Bone marrow (tissue), 2 donors: ENCODE measurements around the gene KRT86.
"Not testable (repeated sequence)": the region's sequence is repeated elsewhere in the genome, so short reads cannot be mapped to it uniquely, and the experiment has no call there.

Experiments
- DNase-seq, 2 donors: peaks; one replicate each; lab custom pipeline; 2025; lab: John Stamatoyannopoulos, UW

KRT86 gene

DNA sequence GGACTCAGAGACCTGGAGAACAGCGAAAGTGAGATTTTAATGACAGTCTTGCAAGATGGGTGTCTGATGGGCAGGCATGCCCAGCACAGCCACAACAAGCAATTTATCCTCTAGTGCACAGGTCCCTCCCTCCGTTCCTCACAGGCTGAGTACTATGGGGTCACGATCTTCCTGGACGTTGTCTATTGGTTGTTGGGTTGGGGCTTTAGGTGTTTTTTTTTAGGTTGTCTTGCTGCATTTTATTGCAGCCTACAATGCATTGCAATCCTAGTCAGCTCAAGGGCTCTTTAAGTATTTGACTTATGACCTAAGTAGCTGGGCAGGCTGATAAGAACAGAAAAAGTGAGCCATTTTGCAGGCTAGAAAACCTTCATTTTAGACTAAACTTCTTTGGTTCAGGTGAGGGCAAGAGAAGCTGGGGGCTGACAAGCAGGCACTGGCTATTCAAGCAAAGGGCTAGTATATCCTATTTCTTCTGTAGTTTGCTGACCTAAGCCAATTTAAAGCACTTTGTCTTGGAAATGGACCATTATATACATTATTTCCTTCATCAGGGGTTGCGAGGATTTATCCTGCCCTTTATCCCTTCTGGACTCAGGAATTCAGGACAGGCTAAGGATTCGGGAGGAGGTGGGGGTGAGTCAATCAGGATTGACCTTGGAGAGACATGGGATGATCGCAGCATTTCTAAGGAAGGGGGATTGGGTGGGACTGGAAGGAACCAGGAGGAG, 35.4 kb upstream of the KRT86 start:
- no peak for DNase-seq

DNA sequence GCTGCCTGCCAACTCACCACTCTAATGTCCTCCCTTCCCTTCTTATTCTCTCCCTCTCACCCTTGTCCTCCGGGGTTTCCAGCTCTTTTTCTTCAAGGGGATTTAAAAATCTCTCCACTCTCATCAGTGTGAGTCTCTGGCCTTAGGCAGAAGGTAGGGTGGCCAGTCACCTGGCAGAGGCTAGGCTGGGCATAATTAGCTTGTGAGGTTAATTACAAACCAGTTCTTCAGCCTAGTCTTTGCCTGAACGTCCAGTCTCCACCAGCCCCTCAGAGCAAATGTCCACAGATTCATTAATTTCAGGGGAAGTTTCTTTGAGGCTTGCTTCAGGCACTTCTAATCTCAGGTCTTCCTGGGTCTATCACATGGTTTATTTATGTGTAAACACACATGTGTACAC, 34.7 kb upstream of the KRT86 start:
- DNase-seq, result no peak

- not testable (repeated sequence) for DNase-seq
Measured at GRCh38 chr12:52240247-52240646, 34.2 kb upstream of the KRT86 start.

- DNase-seq, result no peak
Measured at GRCh38 chr12:52241205-52241842, 33.1 kb upstream of the KRT86 start.

DNA sequence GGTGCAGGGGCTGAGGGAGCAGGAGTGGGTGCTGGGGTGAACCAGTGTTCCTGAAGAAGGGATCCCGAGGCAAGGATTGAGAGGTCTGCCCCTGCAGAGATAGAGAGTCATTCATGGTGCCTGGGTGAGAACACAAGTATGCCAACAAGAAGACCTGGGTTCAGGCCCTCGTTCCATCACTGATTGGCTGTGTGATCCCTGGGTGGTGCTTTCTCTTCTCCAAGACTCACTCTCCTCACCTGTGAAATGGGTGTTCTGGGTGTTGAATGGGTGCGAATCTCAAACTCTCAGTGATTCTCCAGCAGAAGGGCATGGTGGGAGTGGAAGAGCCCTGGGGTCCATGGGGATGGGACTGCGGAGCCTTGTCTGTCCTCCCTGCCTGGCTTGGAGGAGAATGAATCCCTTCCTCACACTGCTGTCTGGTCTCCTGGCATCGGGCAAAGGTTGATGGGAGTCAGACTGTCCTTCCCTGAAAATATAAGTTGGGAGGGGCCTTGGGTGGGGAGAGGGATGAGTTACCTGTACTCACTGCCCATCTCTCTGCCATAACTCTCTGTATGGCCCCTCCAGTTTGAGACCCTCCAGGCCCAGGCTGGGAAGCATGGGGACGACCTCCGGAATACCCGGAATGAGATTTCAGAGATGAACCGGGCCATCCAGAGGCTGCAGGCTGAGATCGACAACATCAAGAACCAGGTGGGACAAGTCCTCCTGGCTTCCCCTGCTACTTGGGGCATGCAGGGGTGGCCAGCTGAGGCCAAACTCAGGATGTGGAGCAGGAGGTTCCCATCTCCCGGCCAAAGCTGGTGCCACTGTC, 31.8 kb upstream of the KRT86 start:
- no peak for DNase-seq

DNA sequence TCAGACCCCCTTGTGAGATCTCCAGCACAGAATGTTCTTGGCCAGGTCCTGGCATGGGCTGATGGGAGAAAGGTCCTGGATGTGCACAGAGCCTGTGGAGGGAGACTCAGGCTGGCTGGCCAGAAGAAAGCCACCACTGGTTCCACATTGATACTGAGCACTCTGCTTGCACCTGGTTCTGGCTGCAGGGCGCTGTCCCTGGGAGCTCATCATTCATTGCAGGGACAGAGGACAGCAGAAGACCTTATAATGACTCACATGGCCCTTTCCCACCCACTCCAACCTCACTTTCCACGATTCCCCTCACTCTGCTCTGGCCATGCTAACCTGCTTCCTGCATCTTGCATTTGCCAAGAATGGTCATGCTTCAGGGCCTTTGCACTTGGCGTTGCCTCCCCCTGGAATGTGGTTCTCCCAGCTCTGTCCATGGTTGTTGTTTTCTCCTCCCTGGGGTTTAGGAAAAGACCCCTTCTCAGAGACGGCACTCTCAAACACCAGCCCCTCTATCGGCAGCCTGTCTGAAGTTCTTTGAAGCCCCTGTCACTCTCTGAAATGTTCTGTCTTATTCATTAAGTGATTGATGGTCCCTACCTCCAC, 31.1 kb upstream of the KRT86 start:
- DNase-seq, result no peak

GRCh38 chr12:52243856-52244614, 30.4 kb upstream of the KRT86 start:
- DNase-seq, result peak; percentile 72 to 92

DNA sequence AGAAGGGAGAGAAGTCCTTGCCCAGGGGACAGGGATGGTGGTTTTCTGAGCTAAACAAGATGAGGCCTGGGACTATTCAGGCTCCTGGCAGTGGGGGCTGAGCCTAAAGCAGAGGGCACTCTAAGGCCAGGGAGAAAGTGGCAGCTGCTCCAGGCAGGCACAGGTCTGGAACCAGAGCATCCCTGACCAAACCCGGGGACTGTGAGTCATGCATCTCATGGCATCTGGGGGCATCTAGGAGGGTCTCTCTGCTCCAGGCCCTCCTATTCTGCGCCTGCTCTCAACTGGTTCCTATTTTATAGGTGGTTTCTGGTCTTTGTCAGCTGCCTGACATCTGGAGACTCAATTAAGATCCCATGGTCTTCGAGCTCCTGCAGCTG, 29.8 kb upstream of the KRT86 start:
- DNase-seq, result no peak

DNA sequence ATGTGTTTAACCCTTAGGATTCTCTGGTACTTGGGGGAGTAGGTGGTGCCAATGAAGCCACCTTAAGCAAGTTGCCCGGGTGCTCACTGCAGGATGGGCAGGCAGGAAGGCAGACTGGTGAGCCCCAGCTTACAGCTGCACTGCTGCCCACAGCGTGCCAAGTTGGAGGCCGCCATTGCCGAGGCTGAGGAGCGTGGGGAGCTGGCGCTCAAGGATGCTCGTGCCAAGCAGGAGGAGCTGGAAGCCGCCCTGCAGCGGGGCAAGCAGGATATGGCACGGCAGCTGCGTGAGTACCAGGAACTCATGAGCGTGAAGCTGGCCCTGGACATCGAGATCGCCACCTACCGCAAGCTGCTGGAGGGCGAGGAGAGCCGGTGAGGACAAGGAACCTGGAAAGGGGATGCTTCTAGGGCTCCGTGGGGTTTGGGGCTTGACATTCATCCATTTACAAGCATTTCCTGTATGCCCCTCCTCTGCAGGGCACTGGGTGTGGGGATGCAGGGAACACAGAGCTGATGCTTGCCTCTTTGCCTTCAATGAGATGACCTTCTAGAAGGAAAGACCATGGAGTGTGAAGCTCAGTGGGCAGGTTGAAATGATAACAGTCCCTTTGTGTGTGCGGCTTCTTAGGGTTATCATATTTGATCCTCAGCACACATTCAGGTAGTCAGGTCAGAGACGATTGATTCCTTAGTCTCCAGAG, 29.0 kb upstream of the KRT86 start:
- DNase-seq, result no peak

- no peak for DNase-seq
Measured at GRCh38 chr12:52245962-52246569, 28.4 kb upstream of the KRT86 start.

DNA sequence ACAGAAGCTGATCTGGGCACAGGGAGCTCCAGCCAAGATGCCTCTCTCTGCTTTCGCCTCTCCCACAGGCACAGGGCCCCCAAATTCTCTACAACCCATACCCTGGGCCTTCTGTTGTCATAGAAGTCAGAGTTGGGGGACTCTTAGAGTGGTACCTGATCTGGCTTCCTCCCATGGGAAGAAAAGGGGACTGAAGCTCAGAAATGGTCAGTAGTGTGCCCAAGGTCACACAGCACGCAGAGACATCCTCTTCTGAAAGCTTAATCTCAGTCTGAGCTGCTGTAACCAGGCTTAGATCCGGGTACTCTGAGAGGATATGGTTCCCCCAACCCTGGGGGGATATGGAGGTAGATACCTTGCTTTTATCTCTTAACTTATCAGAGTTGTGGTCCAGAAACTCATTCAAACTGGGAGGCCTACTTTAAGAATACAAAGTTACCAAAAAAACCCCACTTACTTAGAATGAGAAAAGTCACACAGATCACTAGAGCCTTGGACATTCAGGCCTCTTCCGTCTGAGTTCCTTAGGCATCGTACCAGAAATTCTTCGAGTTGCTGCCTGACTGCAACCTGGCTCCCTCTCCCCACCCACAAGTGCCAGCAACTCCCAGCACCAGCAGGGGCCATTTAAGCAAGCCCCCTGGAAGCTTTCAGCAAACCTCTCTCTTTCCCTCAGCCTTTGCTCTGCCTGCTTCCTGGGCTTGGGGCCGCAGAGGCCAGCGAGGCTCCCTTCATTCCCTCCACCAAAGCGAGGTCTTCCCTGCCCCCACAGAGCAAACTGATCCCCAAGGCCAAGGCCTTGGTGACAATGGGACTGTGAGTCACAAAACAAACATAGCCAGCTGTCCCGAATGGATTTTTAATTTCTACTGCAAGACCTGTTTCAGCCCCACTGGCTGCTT, 27.5 kb upstream of the KRT86 start:
- DNase-seq, result no peak

DNA sequence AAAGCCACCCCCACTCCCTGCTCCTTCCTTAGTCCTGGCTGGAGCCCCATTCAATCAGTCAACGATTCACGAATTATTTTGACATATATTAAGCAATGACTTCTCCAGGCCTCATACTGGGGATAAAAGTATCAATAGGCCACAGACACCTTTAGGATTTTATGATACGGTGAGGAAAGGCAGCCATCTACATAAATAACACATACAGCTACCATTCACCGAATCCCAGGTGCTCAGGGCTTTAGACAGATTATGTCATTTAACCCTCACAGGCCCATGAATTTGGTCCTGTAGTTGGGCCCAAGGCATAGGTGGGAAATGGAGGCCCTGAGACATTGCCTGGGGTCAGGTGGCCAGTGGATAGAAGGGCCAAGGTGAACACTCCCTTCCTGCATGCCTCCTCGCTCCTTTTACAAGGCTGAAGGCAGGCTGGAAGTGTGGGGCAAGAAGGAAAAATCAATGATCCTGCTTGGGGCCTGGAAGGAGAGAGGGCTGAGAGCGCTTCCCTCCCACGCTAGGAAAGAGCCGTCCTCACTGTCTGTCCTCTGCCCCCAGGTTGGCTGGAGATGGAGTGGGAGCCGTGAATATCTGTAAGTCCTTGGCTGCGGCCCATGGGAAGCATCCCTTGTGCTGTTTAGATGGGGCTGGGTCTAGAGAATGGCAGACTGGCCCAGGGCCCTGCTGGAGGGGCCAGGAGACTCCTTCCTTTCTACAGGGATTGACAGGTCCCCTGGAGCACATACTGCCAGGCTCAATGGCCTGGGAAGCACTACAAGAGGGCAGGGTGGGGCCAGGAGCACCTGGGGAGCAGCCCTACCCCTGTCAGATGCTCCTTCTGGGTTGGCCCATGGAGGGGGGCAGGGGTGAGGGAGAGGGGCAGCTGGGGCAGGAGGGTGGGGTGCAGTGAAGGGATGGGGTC, 26.6 kb upstream of the KRT86 start:
- no peak for DNase-seq

DNA sequence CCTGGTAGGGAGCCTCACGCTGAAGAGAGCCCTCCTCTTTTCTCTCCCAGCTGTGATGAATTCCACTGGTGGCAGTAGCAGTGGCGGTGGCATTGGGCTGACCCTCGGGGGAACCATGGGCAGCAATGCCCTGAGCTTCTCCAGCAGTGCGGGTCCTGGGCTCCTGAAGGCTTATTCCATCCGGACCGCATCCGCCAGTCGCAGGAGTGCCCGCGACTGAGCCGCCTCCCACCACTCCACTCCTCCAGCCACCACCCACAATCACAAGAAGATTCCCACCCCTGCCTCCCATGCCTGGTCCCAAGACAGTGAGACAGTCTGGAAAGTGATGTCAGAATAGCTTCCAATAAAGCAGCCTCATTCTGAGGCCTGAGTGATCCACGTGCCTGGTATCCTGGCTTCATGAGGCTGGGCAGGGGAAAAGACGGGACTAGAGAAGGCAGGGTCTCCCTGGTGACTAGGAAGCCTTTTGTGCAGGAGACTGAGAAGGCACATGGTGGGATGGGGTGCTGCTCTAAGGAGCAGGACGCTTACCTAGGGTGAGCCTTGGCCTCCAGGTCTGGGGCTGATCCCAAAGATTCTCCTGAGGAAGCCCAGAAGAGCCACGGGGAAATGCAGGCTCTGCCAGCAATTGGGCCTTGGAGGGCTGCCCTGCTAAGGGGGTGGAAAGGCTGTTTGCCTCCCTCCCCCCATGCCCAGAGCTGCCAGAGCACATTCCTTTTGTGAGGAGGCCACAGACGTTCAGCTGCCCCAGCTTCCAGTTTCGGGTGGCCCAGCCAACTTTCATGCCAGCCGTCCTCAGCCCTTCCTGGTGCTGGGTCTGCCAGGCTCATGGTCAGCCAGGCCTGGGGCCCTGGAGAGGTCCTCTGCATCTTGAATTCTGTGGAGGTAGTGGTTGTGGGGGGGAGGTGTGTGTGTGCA, 25.6 kb upstream of the KRT86 start:
- no peak for DNase-seq

- DNase-seq, result no peak
Measured at GRCh38 chr12:52249511-52250047, 24.9 kb upstream of the KRT86 start.

GRCh38 chr12:52250048-52250990, 24.1 kb upstream of the KRT86 start:
- no peak for DNase-seq
